GM20000 (cell line): ENCODE measurements around the gene CHD6.

Experiments
- DNase-seq: peaks from one replicate; pipeline ENCODE4 v3.0.0; 2012; ENCODE audit warnings: low spot score
- TF ChIP-seq, protein P1 (sequence below): IDR thresholded peaks from 2 replicates; pipeline ENCODE4 v1.5.1; 2012; ENCODE audit warnings: mild to moderate bottlenecking, control low read depth; ENCODE audit errors: extremely low read depth, missing control alignments

Gene CHD6

DNA sequence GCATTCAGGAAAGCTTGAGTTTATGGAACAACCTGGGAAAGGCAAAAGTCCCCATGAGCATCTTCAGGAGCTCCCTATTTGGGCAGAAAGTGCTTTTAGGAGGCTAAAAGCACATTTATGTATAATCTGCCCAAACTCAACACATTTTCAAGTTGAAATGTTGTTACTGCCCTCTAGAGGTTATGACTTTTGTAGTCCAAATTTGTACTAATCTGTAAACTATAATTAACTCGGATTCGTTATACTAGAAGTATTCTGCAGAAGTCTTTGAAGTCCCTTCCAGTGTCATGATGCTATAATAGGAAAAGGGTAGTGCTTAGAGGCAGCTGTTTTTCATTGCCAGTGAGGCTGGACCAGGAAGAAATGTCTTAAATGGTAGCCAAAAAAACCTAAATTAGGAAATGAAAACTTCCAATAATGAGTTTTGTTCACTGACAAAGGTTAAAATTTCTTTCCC lies 206.8 kb downstream of the CHD6 start:
- TF ChIP-seq, protein P1, sequence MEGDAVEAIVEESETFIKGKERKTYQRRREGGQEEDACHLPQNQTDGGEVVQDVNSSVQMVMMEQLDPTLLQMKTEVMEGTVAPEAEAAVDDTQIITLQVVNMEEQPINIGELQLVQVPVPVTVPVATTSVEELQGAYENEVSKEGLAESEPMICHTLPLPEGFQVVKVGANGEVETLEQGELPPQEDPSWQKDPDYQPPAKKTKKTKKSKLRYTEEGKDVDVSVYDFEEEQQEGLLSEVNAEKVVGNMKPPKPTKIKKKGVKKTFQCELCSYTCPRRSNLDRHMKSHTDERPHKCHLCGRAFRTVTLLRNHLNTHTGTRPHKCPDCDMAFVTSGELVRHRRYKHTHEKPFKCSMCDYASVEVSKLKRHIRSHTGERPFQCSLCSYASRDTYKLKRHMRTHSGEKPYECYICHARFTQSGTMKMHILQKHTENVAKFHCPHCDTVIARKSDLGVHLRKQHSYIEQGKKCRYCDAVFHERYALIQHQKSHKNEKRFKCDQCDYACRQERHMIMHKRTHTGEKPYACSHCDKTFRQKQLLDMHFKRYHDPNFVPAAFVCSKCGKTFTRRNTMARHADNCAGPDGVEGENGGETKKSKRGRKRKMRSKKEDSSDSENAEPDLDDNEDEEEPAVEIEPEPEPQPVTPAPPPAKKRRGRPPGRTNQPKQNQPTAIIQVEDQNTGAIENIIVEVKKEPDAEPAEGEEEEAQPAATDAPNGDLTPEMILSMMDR: no peak

DNA sequence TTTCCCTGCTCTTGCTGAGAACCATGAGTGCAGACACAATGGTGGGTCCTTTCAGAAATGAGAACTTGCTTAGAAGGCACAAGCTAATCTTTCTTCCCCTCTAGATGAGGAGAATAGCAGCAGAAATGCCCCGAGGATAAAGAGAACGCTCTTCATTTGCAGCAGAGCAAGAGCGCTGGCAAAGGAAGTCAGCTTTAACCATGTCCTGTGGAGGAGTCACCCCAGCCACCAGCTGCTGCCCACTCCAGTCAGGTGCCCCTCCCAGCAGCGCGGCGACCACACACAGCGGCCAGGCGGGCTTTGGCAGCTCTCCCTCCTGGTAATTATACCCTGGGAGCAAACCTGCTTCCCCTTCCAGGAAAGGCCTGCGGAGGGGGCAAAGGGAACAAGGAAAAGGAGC lies 209.2 kb downstream of the CHD6 start:
- DNase-seq: no peak
- TF ChIP-seq, protein P1: no peak

More for the DNA sequence above, 206.8 kb downstream of the CHD6 start:
- DNase-seq: no peak

DNA sequence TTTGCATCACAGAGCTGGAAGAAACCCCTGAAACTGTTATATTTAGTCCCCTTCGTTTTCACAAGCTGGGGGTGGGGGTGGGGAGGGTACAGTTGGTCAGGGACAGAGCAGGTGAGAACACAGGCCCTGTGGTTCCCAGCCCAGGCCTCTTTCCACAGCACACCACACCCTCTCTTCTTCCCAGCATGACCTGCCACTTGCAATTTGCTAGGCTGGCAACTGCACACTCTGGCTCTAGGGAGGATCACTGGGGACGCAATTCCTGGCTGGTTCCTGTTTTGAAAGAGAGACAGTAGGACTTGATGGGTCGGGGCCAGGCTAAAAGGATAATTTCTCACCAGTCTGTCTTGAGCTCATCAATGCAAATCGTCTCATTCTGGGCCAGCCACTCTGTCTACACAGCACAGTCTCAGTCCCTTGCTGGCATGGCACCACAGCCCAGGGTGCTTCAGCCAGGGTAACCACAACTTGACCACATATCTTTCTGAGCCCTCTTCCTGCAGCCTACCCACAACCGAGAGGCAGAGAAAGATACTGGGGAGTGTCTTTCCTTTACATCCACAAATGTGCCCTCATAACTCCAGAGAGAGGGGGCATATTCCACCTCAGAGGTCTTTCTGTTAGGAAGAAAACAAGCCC lies 209.9 kb downstream of the CHD6 start:
- peak; percentile 35 for DNase-seq
- TF ChIP-seq, protein P1: no peak

DNA sequence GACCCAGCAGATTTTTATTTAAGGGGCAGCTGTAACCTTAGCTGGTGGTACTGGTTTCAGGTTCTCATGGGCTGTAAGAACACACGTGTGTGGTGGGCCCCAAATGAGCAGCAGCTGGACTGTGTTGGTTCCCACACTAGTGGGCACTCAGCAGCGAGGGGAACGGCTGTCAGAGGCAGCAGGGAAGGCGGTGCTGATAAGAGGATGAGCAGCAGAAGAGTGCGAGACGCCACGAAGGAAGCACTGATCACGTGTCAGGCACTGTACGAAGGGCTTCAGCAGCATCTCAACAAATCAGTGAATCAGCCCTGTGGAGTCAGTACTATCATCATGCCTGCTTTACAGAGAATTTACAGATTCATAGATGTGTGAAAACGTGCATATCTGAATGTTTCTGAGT lies 210.6 kb downstream of the CHD6 start:
- DNase-seq: no peak
- TF ChIP-seq, protein P1: no peak

DNA sequence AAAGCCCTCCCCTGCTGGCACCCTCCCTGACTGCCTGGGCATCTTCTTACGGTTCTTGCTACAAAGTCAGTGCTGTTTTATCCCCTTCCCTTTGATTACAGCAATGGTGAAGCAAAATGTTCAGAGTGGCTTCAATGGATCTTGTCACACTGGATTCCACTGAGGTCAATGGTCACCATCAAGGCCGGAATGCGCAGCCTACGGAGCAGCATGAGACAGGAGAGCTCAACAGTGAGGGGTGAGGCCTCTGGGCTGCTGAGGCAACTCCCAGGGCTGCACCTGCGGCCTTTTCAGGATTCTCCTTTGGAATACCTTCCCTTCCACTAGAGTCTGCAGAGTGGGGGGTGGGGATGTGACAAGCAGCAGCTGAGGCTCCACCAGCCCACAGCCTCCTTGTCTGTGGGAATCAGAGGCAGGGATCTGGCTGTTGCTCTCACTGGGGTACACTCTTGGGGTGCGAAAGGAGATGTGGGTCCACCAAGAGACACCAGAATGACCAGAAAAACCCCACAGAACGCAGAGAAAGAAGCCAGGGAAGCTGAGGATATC lies 211.2 kb downstream of the CHD6 start:
- TF ChIP-seq, protein P1: no peak
- no peak for DNase-seq

DNA sequence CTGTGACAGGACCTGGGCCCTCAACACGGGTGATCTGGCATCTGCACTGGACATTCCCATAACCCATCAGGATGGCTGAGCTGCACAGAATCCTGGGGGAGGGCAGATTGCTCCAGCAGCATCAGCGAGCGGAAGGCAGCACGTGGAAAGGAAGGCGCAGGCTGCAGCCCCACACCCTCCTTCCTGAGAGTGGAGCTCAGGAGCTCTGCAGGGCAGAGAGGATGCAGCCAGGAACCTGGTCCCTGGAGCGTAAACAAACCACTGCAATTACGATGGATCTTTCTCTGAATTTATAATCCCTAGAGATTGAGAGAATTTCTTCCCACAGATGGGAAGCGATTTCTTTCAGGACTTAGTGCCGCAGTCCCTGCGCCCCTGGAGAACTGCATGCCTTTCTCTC lies 211.8 kb downstream of the CHD6 start:
- TF ChIP-seq, protein P1: no peak
- DNase-seq: no peak

DNA sequence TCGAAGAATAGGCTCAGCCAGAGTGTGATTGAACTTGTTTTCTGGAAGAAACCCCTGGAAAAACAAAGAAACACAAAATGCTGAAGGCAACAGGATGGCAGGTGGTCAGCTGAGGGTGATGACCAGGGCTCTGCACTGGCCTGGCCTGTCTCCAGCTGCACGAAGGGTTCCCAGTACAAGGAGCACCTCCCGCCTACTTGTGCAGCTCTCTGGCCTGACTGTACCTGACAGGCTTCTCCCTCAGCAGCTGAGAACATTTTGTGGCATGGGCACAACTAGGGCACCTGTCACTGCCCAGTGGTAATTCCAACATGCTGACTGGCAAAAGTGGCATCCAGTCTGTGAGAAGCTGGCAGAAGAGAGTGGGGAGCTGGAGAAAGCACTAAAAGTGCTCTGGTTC lies 212.7 kb downstream of the CHD6 start:
- DNase-seq: no peak
- TF ChIP-seq, protein P1: no peak
